K562 (cell line): ENCODE data around the gene DBX2. TPM values are rescaled to one million over a fixed set of nuclear protein-coding genes. Genes with fewer than 3 reads are reported as not detected.
"Not testable (repeated sequence)": the region's sequence is repeated elsewhere in the genome, so short reads cannot be mapped to it uniquely, and the experiment has no call there.

Source experiments
- ATAC-seq: fragments of 200-7000 bp; cut with Tn5 transposase; 3 replicates; pipeline ENCODE4 v1.9.1; 2020; ENCODE audit warnings: moderate library complexity
- BruUV-seq: library from RNA; stranded (reverse); fragments of 400-500 nt; replicated peaks from 2 replicates; lab custom pipeline; 2021; lab: Mats Ljungman, UMichigan
- CTCF ChIA-PET: fragments of 300-600 bp; formaldehyde crosslinking; extraction: SDS; loops from one replicate; lab custom pipeline; 2021; ENCODE audit warnings: low intra/inter-chr PET ratio; lab: Yijun Ruan, JAX
- POLR2A ChIA-PET: fragments of 300-600, 350-650 bp; sonication (Branson Sonifier 250); formaldehyde crosslinking; extraction: SDS; loops from one replicate; lab custom pipeline; 2021; ENCODE audit warnings: antibody characterized with exemption, inconsistent platforms; lab: Yijun Ruan, JAX
- DNase-seq, 4 experiments: peaks; one replicate each; pipeline versions ENCODE4 v3.0.0 to v3.0.0-alpha.2; 2011 to 2018; ENCODE audit warnings: low spot score in 3 of 4, mixed read lengths in 3 of 4; ENCODE audit errors: extremely low read depth in 1 of 4
- FAIRE-seq: peaks from 2 replicates; lab custom pipeline; 2011; peaks lifted over from hg19 to GRCh38; lab: Jason Lieb, UNC
- H2AFZ ChIP-seq: 2 replicates; pipeline ENCODE4 v1.6.0; 2011; ENCODE audit warnings: low read depth, low read length, control low read depth, inconsistent platforms
- H3K27ac ChIP-seq: fragments of 200-600 bp; 3 replicates; pipeline ENCODE4 v1.8.0; 2011; ENCODE audit warnings: low read depth, mild to moderate bottlenecking, control low read depth, inconsistent platforms, low read length, moderate library complexity, mixed read lengths; ENCODE audit errors: extremely low read depth
- H3K27me3 ChIP-seq, 2 experiments: fragments of 300-600 bp in 1 of 2; 2 replicates in 1 of 2; 3 replicates in 1 of 2; pipeline versions ENCODE4 v1.6.0 to v1.8.0; 2011; ENCODE audit warnings: inconsistent platforms in 2 of 2, low read length in 2 of 2, mild to moderate bottlenecking in 1 of 2, mixed read lengths in 1 of 2, moderate library complexity in 1 of 2; ENCODE audit not compliant: control insufficient read depth in 2 of 2, insufficient read depth in 2 of 2
- H3K36me3 ChIP-seq: fragments of 300-600 bp; 3 replicates; pipeline ENCODE4 v1.8.0; 2011; ENCODE audit warnings: mild to moderate bottlenecking, low read length, inconsistent platforms; ENCODE audit not compliant: control insufficient read depth, insufficient read depth
- H3K4me1 ChIP-seq, 2 experiments: fragments of 200-600 bp in 1 of 2; replicated peaks in 1 of 2; 2 replicates in 1 of 2; 3 replicates in 1 of 2; pipeline versions ENCODE4 v1.5.1 to v1.8.0; 2011; ENCODE audit warnings: inconsistent platforms in 2 of 2, low read length in 2 of 2, mild to moderate bottlenecking in 1 of 2, mixed read lengths in 1 of 2, moderate library complexity in 1 of 2; ENCODE audit not compliant: control insufficient read depth in 2 of 2, insufficient read depth in 2 of 2
- H3K4me2 ChIP-seq: 2 replicates; pipeline ENCODE4 v1.6.1; 2011; ENCODE audit warnings: low read length, control low read depth, inconsistent platforms, mixed read lengths; ENCODE audit not compliant: insufficient read depth
- H3K4me3 ChIP-seq: fragments of 200-600 bp; sonication (generic), shearing (Covaris generic); 2 replicates; pipeline ENCODE4 v1.5.1; 2016; ENCODE audit warnings: control low read depth, inconsistent platforms
- H3K79me2 ChIP-seq: fragments of 200-600 bp; 3 replicates; pipeline ENCODE4 v1.8.0; 2011; ENCODE audit warnings: low read length, inconsistent platforms; ENCODE audit not compliant: control insufficient read depth, insufficient read depth
- H3K9ac ChIP-seq, 2 experiments: 2 replicates each; pipeline versions ENCODE4 v1.6.0 to v1.6.1; 2011; ENCODE audit warnings: low read depth in 2 of 2, low read length in 2 of 2, control low read depth in 1 of 2, inconsistent platforms in 1 of 2, mild to moderate bottlenecking in 1 of 2, mixed read lengths in 1 of 2; ENCODE audit not compliant: insufficient read depth in 1 of 2
- H3K9me1 ChIP-seq: one replicate; pipeline ENCODE4 v1.6.0; 2011; ENCODE audit warnings: inconsistent platforms, mild to moderate bottlenecking, low read length, moderate library complexity; ENCODE audit not compliant: control insufficient read depth, insufficient read depth
- H3K9me3 ChIP-seq: replicated peaks from 2 replicates; pipeline ENCODE4 v1.5.1; 2011; ENCODE audit warnings: low read depth, low read length, inconsistent platforms; ENCODE audit not compliant: control insufficient read depth, insufficient read depth
- H4K20me1 ChIP-seq: replicated peaks from 2 replicates; pipeline ENCODE4 v1.6.1; 2011; ENCODE audit warnings: low read length, inconsistent platforms, mixed read lengths; ENCODE audit not compliant: control insufficient read depth, insufficient read depth
- NCOR1 ChIP-seq: fragments of 450-650 bp; IDR thresholded peaks from 2 replicates; pipeline ENCODE4 v1.6.1; 2016; ENCODE audit warnings: mild to moderate bottlenecking, moderate library complexity
- WGBS: fragments of 100-300 bp; shearing (Covaris generic); methylation state at CpG from one replicate; pipeline ENCODE4 v1.1.6; 2016; ENCODE audit warnings: low coverage, mixed read lengths; ENCODE audit not compliant: insufficient coverage; ENCODE audit errors: missing lambda C conversion rate; 5-methylcytosine and 5-hydroxymethylcytosine counted together
- in situ Hi-C: fragments of 300-500 bp; cut with MboI; formaldehyde crosslinking; loops from 4 replicates; pipeline ENCODE4 v1.15.0; 2018; ENCODE audit warnings: inconsistent platforms, mixed read lengths
- intact Hi-C: fragments of 100-400 bp; cut with micrococcal nuclease; formaldehyde crosslinking; loops from 2 replicates; pipeline ENCODE4 v1.14.2; 2022
- polyA plus RNA-seq, 8 experiments: library from polyadenylated mRNA; depleted of rRNA in 4 of 8; stranded (reverse) in 5 of 8; unstranded in 3 of 8; fragments of >200 nt; fragmentation: Nextera tagmentation in 2 of 8; fragmentation: Illumina TruSeq in 1 of 8; extraction: Ambion mirVana in 2 of 8; extraction: Trizol in 1 of 8; gene quantifications; 2 replicates each; pipeline versions ENCODE4 v1.2.1 to v1.2.3, GENCODE V29; 2011 to 2014; ENCODE audit warnings: inconsistent platforms in 1 of 8, missing spikeins in 1 of 8
- total RNA-seq, 7 experiments: library from RNA; depleted of rRNA in 6 of 7; stranded (reverse); fragments of >200 nt in 6 of 7; fragmentation: Illumina TruSeq in 2 of 7; extraction: Trizol in 2 of 7; gene quantifications; 2 replicates each; pipeline versions ENCODE4 v1.2.1 to v1.2.3, GENCODE V29; 2011 to 2021; ENCODE audit warnings: low replicate concordance in 1 of 7
- TF ChIP-seq, protein P1 (sequence below): fragments of 450-650 bp; IDR thresholded peaks from 2 replicates; pipeline ENCODE4 v1.6.1; 2017; ENCODE audit warnings: antibody characterized with exemption
- TF ChIP-seq, protein P2 (sequence below): fragments of 250-450 bp; sonication (Bioruptor Pico); IDR thresholded peaks from 2 replicates; pipeline ENCODE4 v1.8.0; 2021; ENCODE audit warnings: borderline replicate concordance, mild to moderate bottlenecking, moderate library complexity; ENCODE audit not compliant: poor library complexity, severe bottlenecking

Gene DBX2
- total and polyA plus RNA-seq, 9 of the 15 experiments (the other 6 are each of a cell fraction or from before 2014, with no cell fraction given), result not detected

DNA sequence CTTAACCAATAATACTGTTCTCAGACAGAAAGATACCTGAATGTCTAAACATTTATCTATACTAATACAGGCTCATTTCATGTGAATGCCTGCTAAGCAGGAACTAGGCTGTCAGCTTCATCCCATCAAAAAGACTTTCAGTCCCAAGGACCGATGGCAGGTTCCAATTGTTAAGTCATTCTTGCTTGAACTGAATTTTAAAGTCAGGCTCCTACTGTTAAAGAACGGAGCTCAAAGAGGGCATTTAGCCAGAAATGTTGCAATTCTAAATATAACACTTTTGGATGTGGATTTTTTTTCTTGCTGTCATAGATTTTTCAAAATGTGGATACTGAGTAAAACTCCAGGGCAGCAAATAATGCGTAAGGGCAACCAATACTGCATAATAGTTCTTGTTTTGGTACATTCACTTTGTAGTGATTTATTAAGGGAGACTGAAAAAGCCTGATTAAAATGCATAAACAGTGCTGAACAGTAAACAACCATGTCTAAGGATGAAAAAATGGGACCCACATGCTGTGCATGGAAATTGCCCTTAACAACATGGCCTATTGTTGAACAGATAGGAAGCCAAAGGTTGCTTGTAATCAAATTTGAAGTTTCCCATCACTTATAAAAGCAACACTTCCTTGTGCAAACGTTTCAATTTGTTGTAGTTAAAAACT lies 38.6 kb upstream of the DBX2 start:
- no TSS peak for BruUV-seq
- no peak for TF ChIP-seq NCOR1
- TF ChIP-seq, protein P1, sequence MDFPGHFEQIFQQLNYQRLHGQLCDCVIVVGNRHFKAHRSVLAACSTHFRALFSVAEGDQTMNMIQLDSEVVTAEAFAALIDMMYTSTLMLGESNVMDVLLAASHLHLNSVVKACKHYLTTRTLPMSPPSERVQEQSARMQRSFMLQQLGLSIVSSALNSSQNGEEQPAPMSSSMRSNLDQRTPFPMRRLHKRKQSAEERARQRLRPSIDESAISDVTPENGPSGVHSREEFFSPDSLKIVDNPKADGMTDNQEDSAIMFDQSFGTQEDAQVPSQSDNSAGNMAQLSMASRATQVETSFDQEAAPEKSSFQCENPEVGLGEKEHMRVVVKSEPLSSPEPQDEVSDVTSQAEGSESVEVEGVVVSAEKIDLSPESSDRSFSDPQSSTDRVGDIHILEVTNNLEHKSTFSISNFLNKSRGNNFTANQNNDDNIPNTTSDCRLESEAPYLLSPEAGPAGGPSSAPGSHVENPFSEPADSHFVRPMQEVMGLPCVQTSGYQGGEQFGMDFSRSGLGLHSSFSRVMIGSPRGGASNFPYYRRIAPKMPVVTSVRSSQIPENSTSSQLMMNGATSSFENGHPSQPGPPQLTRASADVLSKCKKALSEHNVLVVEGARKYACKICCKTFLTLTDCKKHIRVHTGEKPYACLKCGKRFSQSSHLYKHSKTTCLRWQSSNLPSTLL, result no peak
- TF ChIP-seq, all 486 proteins: peak for 0
- 0% methylated on average over 4 of the region's 4 CpGs for WGBS
- intact Hi-C loops, result no loop called here
- FAIRE-seq (no peak), DNase-seq (no peak), ATAC-seq (no peak)
- Histone ChIP-seq H3K27me3 (no peaks in the 10 kb centered on the region), H3K4me1 (no peaks in the 10 kb centered on the region), H4K20me1 (no peaks in the 10 kb centered on the region), H3K9me1 (no peaks in the 10 kb centered on the region), H3K4me2 (no peak overlapping the region), H3K36me3 (no peaks in the 10 kb centered on the region), H3K79me2 (no peaks in the 10 kb centered on the region), H2AFZ (no peak overlapping the region), H3K27ac (no peak overlapping the region), H3K4me3 (no peak overlapping the region), H3K9ac (no peak overlapping the region), H3K9me3 (no peaks in the 10 kb centered on the region)
- CTCF ChIA-PET, result no interaction called here
- in situ Hi-C loops, result no loop called here
- POLR2A ChIA-PET, result interaction anchor here (0.7 kb wide), 1 partner anchor 9 kb away, joined by 3 read pairs; no protein-coding TSS in a partner anchor

DNA sequence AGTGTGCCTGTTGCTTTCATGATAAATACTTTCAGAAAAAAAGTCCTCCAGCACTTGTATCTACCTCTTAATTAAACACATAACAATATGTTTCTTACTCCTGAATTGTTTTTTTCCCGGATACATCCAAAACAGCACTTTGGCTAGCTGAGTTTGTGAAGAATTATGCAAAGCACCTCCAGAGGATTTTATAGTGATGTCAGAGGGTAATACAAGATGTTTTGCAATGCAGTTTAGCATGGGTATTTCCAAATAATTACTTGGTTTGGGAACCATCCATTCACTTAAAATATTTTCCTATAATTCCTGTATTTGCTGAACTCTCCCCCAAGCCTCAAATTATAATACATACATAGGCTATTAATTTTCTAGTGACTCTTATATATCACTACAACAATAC lies 37.7 kb upstream of the DBX2 start:
- TF ChIP-seq, protein P2, sequence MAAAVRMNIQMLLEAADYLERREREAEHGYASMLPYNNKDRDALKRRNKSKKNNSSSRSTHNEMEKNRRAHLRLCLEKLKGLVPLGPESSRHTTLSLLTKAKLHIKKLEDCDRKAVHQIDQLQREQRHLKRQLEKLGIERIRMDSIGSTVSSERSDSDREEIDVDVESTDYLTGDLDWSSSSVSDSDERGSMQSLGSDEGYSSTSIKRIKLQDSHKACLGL, result no peak
- Histone ChIP-seq H4K20me1 (no peaks in the 10 kb centered on the region), H3K27me3 (no peaks in the 10 kb centered on the region), H3K79me2 (no peaks in the 10 kb centered on the region), H3K9me3 (no peaks in the 10 kb centered on the region), H3K36me3 (no peaks in the 10 kb centered on the region), H2AFZ (no peak overlapping the region), H3K9ac (no peak overlapping the region), H3K4me3 (no peak overlapping the region), H3K9me1 (no peaks in the 10 kb centered on the region), H3K4me2 (no peak overlapping the region), H3K4me1 (no peaks in the 10 kb centered on the region), H3K27ac (no peak overlapping the region)
- in situ Hi-C loops (no loop called here), intact Hi-C loops (no loop called here)
- FAIRE-seq, result no peak
- POLR2A ChIA-PET, result no interaction called here
- BruUV-seq, result no TSS peak
- no peak for DNase-seq
- CTCF ChIA-PET, result no interaction called here
- ATAC-seq, result no peak
- 0% methylated on average over 1 of the region's 1 CpG for WGBS

DNA sequence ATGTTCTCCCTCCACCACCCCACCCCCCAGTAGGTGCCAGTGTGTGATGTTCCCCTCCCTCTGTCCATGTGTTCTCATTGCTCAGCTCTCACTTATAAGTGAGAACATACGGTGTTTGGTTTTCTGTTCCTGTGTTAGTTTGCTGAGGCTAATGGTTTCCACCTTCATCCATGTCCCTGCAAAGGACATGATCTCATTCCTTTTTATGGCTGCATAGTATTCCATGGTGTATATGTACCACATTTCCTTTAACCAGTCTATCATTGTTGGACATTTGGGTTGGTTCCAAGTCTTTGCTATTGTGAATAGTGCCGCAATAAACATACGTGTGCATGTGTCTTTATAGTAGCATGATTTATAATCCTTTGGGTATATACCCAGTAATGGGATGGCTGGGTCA lies 33.3 kb upstream of the DBX2 start:
- DNase-seq, H3K27me3 ChIP-seq, H3K4me3 ChIP-seq, H3K4me2 ChIP-seq, ATAC-seq, H3K4me1 ChIP-seq, CTCF ChIA-PET, FAIRE-seq, H3K27ac ChIP-seq, BruUV-seq, H2AFZ ChIP-seq, H3K36me3 ChIP-seq, H3K9me3 ChIP-seq, in situ Hi-C loops, H3K9me1 ChIP-seq, H3K9ac ChIP-seq, intact Hi-C loops, H4K20me1 ChIP-seq, H3K79me2 ChIP-seq, POLR2A ChIA-PET: not testable (repeated sequence)
- WGBS, result 10% methylated on average over 2 of the region's 3 CpGs
